Cardiac fibroblast (primary cell): ENCODE results near the gene ZNF564.
"Not testable (repeated sequence)": the region's sequence is repeated elsewhere in the genome, so short reads cannot be mapped to it uniquely, and the experiment has no call there.

Experiments used
- DNase-seq, 2 donors: peaks; one replicate each; pipeline versions ENCODE4 v3.0.0 to v3.0.0-alpha.2; 2010; ENCODE audit warnings: low read depth in 2 of 2
- H3K4me3 ChIP-seq, 2 donors: replicated peaks in 1 of 2; 1 replicate in 1 of 2; 2 replicates in 1 of 2; pipeline ENCODE4 v1.5.1; 2011; ENCODE audit warnings: low read depth in 2 of 2, low read length in 2 of 2, mild to moderate bottlenecking in 2 of 2, moderate library complexity in 1 of 2
- TF ChIP-seq, protein P1 (sequence below): IDR thresholded peaks from one replicate; pipeline ENCODE4 v1.5.1; 2011; ENCODE audit warnings: low read depth, mild to moderate bottlenecking, low read length, inconsistent platforms

Gene ZNF564

GRCh38 chr19:12578641-12579040, 27.4 kb upstream of the ZNF564 start:
- H3K4me3 ChIP-seq: no peak overlapping the region
- no peak for DNase-seq
- TF ChIP-seq, protein P1, sequence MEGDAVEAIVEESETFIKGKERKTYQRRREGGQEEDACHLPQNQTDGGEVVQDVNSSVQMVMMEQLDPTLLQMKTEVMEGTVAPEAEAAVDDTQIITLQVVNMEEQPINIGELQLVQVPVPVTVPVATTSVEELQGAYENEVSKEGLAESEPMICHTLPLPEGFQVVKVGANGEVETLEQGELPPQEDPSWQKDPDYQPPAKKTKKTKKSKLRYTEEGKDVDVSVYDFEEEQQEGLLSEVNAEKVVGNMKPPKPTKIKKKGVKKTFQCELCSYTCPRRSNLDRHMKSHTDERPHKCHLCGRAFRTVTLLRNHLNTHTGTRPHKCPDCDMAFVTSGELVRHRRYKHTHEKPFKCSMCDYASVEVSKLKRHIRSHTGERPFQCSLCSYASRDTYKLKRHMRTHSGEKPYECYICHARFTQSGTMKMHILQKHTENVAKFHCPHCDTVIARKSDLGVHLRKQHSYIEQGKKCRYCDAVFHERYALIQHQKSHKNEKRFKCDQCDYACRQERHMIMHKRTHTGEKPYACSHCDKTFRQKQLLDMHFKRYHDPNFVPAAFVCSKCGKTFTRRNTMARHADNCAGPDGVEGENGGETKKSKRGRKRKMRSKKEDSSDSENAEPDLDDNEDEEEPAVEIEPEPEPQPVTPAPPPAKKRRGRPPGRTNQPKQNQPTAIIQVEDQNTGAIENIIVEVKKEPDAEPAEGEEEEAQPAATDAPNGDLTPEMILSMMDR: no peak

DNA sequence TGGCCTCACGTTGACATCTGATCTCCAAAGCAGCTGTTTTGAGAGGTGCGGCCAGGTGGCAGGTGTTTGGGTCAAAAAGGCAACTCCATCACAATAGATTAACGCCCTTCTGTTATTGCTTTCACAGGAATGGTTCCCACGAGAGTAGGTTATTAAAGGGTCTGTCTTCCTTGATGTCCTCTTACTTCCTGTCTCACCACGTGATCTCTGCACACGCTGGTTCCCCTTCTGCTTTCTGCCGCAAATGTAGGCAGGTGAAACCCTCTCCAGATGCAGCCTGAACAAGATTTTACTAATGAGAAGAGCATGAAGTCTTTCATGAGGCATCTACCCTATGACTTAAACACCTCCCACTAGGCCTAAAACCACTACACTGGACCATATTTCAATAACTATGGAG, 22.8 kb upstream of the ZNF564 start:
- no peak for DNase-seq
- TF ChIP-seq, protein P1: no peak
- H3K4me3 ChIP-seq: no peak overlapping the region

DNA sequence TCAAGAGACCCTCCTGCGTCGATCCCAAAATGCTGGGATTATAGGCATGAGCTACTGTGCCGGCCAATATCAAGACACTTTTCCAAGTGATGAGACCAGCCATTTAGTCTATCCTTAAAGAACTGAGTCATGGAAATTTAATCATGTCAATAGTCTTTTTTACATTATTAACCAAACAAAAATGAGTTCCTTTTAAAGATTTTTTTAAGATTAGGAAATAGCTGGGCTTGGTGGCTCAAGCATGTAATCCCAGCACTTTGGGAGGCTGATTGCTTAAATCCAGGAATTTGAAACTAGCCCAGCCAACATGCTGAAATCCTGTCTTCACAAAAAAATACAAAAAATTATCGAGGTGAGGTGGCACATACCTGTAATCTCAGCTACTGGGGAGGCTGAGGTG, 16.7 kb upstream of the ZNF564 start:
- H3K4me3 ChIP-seq: no peak overlapping the region
- TF ChIP-seq, protein P1: no peak
- peak in 1 of 2 donors; percentile 12 for DNase-seq

- DNase-seq, H3K4me3 ChIP-seq: not testable (repeated sequence)
Measured at GRCh38 chr19:12566380-12566779, 15.1 kb upstream of the ZNF564 start.

DNA sequence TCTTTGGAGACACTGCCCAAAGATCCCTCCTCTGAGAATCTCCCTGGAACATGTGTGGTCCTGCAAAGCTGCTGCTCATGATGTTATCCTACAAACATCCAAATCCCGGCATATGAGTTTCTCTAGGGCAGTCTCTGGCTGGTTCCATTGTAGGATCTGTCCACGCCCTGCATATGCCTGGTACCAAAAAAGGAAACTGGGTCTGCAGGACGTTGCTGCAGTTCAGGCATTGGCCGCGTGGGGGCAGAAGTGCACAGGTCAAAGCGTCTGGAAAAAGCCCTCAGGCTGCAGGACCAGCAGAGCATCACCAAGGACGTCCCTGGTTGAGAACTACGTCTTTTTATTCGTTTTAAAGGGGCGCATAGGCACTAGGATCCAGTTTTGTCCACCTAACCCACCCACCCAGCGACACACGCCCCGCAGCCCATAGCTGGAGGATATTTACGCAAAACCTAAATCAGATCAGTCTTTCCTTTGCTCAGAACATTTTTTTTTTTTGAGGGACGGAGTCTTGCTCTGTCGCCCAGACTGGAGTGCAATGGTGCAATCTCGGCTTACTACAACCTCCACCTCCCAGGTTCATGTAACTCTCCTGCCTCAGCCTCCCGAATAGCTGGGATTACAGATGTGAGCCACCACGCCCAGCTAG, 12.9 kb upstream of the ZNF564 start:
- no peak overlapping the region for H3K4me3 ChIP-seq
- peak; percentile 90 to 91 for DNase-seq
- TF ChIP-seq, protein P1: peak; percentile 97

DNA sequence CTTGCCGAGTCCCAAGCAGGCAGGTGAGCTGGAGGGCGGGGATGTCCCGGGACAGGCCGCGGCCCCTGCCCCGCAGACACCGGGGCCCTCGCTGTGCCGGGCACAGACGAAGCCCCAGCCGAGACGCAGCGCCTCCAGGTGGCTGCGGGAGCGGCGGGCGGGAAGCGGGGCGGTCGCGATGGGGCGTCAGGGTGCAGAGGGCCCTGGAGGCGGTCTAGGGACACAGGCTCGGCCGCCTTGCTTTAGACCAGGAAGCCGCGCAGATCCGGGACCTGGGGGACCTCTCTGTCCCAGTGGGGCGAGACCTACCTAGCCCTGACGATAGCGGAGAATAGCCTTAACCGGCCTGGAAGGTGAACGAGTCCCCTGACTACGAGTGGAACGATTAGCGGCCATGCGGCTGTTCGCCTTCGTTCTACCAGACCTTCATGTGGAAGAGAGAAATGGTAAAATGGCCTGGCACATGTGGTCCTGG, 4.2 kb upstream of the ZNF564 start:
- TF ChIP-seq, protein P1: no peak
- no peak for DNase-seq
- no peak overlapping the region for H3K4me3 ChIP-seq

DNA sequence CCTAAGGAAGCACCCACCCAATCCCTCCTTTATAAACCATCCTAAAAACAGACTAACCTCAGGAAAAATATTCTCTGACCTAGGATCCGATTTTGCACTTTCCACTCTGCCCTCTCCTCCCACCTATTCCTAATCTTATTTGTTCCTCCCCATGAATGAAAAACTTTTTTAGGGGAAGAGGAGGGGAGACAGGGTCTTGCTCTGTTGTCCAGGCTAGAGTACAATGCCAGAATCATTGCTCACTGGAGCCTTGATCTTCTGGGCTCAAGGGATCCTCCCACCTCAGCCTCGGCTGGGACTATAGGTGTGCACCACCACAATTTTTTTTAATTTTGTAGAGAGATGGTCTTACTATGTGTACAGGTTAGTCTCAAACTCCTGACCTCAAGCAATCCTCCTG, 4.4 kb downstream of the ZNF564 start:
- TF ChIP-seq, protein P1: no peak
- no peak overlapping the region for H3K4me3 ChIP-seq
- DNase-seq: no peak
